ENCODE results near the gene UPK1A. TPM values are rescaled to one million over a fixed set of nuclear protein-coding genes. Genes with fewer than 3 reads are reported as not detected.

The UPK1A gene
- total RNA-seq = 89.8 TPM
- polyA plus RNA-seq = 81.8 TPM

DNA sequence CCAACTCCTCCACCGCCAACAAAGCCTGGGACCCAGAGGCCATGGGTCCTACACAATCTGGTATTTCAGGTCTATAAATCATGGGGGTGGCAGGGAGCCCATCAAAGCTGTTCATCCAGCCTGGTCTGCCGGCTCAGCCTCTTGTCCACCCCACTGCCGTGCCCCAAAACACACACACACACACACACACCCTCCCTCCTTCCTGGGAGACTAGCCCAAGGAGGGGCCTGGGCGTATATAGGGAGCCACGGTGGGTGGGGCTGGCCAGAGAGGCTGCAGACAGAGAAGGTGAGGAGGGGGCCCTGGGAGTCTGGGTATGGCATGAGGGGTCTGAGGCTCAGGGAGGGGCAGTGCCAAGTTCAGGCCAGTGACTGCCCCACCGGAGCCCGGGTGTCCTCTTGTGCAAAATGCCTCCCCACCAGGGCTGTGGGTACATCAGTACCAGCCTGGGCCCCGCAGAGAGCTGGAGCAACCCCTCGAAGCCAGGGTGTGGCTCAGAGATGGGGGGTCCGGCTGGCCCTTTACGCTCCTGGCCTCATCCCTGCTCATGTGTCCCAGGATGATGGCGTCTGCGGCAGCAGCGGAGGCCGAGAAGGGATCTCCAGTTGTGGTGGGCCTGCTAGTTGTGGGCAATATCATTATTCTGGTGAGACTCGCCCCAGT, at the start of gene UPK1A:
UPK1A (plus strand) TSS at position 267 of the 663 bp plus-strand sequence; CDS start at position 563, 296 bp downstream.
- WGBS = 62% methylated on average over 16 of the region's 16 CpGs
- DNase-seq (ENCODE audit: extremely low spot score) = peak; percentile 81
- Histone ChIP-seq H3K4me1 (ENCODE audit: insufficient read depth) (no peaks in the 10 kb centered on the region), H3K27ac (ENCODE audit: low read depth) (no peak within 1 kb of the TSS), H3K4me3 (ENCODE audit: low read depth, low read length) (no peak within 1 kb of the TSS), H3K36me3 (ENCODE audit: insufficient read depth) (peaks cover 2% of the 10 kb centered on the region)

DNA sequence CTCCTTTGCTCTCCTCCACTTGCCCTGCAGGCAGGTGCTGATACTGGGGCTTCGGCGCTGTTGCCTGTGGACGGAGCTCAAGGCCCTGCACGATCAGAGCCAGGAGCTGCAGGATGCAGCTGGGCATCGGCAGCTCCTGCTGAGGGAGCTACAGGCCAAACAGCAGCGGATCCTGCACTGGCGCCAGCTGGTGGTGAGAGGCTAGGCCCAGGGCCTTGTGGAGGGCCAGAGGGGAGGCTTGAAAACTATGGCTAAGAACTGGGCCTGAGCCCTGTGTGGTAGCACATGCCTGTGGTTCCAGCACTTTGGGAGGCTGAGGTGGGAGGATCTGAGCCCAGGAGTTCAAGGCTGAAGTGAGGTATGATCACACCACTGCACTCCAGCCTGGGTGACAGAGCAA, 47.5 kb upstream of the UPK1A start:
- H3K27ac ChIP-seq (ENCODE audit: low read depth) = no peak overlapping the region
- WGBS = 76% methylated on average over 7 of the region's 7 CpGs
- H3K4me3 ChIP-seq (ENCODE audit: low read depth, low read length) = no peak overlapping the region
- no peak for DNase-seq (ENCODE audit: extremely low spot score)
- no peaks in the 10 kb centered on the region for H3K4me1 ChIP-seq (ENCODE audit: insufficient read depth)
- no peaks in the 10 kb centered on the region for H3K36me3 ChIP-seq (ENCODE audit: insufficient read depth)

DNA sequence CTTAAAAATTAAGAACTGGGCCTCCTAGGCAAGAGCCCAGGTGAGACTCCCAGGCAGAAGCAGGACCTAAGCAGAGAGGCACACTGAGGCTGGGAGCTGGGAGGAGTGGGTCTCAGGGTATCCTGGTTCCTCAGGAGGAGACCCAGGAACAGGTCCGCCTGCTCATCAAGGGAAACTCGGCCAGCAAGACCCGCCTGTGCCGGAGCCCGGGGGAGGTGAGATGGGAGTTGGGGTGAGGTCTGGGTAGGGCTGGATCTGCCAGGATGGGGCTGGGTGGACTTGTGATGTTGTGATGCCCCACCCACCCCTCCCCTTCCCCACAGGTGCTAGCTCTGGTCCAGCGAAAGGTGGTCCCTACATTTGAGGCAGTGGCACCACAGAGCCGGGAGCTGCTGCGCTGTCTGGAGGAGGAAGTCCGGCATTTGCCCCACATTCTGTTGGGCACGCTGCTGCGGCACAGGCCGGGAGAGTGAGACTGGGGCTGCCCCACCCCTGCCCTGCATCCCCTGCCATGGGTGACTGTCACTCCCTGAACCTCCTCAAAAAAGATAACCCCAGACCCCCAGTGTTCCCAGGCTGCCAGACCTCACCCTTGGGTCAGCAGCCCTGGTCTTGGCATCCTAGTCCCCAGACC, 46.9 kb upstream of the UPK1A start:
- no peak for DNase-seq (ENCODE audit: extremely low spot score)
- Histone ChIP-seq H3K27ac (ENCODE audit: low read depth) (no peak overlapping the region), H3K4me1 (ENCODE audit: insufficient read depth) (no peaks in the 10 kb centered on the region), H3K36me3 (ENCODE audit: insufficient read depth) (no peaks in the 10 kb centered on the region), H3K4me3 (ENCODE audit: low read depth, low read length) (no peak overlapping the region)
- 93% methylated on average over 12 of the region's 12 CpGs for WGBS

DNA sequence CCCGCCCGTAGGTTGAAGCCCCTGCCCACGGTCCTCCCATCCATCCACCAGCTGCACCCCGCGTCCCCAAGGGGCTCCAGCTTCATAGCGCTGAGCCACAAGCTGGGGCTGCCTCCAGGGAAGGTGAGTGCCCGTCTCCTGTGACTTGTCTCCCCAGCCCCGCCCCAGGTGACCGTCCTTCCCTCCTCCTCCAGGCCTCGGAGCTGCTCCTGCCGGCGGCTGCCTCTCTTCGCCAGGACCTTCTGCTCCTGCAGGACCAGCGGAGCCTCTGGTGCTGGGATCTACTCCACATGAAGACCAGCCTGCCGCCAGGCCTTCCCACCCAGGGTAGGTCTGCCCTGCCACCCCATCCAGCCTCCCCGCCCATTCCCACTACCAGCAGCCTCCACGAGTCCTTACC, 46.3 kb upstream of the UPK1A start:
- H3K36me3 ChIP-seq (ENCODE audit: insufficient read depth) = no peaks in the 10 kb centered on the region
- WGBS = 91% methylated on average over 17 of the region's 17 CpGs
- H3K27ac ChIP-seq (ENCODE audit: low read depth) = no peak overlapping the region
- no peak overlapping the region for H3K4me3 ChIP-seq (ENCODE audit: low read depth, low read length)
- DNase-seq (ENCODE audit: extremely low spot score) = no peak
- no peaks in the 10 kb centered on the region for H3K4me1 ChIP-seq (ENCODE audit: insufficient read depth)

DNA sequence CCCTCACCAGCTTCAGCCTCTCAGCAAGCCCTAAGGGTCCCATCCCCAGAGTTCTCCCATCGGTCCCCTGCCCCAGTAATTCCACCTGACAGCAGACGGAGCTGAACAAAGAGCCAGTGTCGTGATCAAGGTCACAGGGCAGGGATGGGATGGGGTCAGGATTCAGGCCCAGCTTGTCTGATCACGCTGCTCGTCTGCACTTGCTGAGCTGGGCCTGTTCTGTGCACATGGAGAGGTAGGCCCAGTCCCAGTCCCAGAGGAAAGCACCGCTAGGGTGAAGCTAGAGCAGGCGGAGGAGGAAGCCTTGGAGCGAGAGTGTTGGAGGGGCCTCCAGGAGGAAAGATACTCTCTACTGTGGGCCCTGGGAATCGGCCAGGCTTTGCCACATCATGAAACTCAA, 44.6 kb upstream of the UPK1A start:
- no peaks in the 10 kb centered on the region for H3K4me1 ChIP-seq (ENCODE audit: insufficient read depth)
- WGBS = 95% methylated on average over 9 of the region's 9 CpGs
- H3K4me3 ChIP-seq (ENCODE audit: low read depth, low read length) = no peak overlapping the region
- no peaks in the 10 kb centered on the region for H3K36me3 ChIP-seq (ENCODE audit: insufficient read depth)
- H3K27ac ChIP-seq (ENCODE audit: low read depth) = no peak overlapping the region
- DNase-seq (ENCODE audit: extremely low spot score) = no peak

DNA sequence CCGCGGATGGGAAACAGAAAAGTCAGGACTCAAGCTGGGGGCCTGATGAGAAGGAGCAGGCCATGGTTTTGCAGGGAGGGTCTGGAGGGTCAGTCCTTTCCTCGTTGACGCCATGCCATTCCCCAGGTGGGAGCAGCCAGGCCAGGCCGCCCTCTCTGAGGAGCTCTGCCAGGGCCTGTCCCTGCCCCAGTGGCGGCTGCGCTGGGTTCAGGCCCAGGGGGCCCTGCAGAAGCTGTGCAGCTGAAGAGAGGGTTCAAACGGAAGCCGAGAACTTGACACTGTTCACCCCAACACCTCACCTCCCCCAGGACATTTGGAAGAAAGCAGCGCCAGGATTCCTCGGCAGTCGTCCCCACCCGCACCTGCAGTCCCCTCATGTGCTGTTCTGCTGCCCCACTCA, 43.6 kb upstream of the UPK1A start:
- 91% methylated on average over 13 of the region's 13 CpGs for WGBS
- no peak overlapping the region for H3K4me3 ChIP-seq (ENCODE audit: low read depth, low read length)
- no peak overlapping the region for H3K27ac ChIP-seq (ENCODE audit: low read depth)
- no peaks in the 10 kb centered on the region for H3K4me1 ChIP-seq (ENCODE audit: insufficient read depth)
- no peak for DNase-seq (ENCODE audit: extremely low spot score)
- H3K36me3 ChIP-seq (ENCODE audit: insufficient read depth) = no peaks in the 10 kb centered on the region

DNA sequence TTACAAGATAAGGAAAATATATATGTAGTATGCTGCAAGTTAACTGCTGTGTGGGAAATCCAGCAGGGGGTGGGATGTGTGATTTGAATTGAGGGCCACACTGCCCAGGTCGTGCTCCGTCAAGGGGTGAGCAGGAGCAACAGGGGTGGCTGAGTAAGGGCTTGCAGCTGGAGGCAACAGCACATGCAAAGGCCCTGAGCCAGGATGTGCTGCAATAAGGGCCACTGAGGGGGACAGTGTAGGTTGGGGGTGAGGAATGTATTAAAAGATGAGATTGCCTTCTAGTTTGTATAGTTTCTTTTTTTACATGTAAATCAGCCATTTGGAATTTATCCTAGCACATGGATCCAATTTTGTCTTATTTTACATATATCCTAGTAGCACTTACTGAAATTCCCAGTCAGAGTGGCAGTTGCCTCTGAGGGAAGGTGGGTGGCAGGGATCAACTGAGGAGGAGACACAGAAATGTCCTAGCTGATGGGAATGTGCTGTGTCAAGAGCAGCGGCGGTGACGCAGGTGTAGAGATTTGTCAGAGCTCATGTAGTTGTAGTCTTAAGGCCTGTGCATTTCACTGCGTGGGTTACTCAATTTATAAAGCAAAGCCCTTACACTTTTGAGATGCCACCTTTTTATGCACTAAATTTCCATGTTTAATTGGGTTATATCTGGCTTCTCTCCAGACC, 42.8 kb upstream of the UPK1A start:
- no peak for DNase-seq (ENCODE audit: extremely low spot score)
- Histone ChIP-seq H3K4me3 (ENCODE audit: low read depth, low read length) (no peak overlapping the region), H3K27ac (ENCODE audit: low read depth) (no peak overlapping the region), H3K36me3 (ENCODE audit: insufficient read depth) (no peaks in the 10 kb centered on the region), H3K4me1 (ENCODE audit: insufficient read depth) (no peaks in the 10 kb centered on the region)
- 89% methylated on average over 6 of the region's 6 CpGs for WGBS

DNA sequence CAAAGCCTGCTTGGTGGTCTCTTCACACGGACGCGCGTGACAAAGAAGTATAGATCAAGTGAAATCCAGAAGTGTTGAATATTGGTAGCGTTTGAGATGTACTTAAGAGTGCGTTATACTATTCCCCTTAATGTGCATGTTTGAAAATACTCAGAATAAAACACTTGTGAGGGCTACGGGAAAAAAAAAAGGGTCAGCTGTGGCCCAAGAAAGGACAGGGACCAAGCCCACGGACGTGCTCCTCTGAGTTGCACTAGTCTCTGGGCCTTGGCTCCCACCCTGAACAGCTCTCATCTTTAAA, 38.1 kb upstream of the UPK1A start:
- Histone ChIP-seq H3K36me3 (ENCODE audit: insufficient read depth) (no peaks in the 10 kb centered on the region), H3K4me3 (ENCODE audit: low read depth, low read length) (peak overlapping the region; percentile 52), H3K27ac (ENCODE audit: low read depth) (peak overlapping the region; percentile 90), H3K4me1 (ENCODE audit: insufficient read depth) (no peaks in the 10 kb centered on the region)
- DNase-seq (ENCODE audit: extremely low spot score) = no peak
- 7% methylated on average over 9 of the region's 9 CpGs for WGBS

DNA sequence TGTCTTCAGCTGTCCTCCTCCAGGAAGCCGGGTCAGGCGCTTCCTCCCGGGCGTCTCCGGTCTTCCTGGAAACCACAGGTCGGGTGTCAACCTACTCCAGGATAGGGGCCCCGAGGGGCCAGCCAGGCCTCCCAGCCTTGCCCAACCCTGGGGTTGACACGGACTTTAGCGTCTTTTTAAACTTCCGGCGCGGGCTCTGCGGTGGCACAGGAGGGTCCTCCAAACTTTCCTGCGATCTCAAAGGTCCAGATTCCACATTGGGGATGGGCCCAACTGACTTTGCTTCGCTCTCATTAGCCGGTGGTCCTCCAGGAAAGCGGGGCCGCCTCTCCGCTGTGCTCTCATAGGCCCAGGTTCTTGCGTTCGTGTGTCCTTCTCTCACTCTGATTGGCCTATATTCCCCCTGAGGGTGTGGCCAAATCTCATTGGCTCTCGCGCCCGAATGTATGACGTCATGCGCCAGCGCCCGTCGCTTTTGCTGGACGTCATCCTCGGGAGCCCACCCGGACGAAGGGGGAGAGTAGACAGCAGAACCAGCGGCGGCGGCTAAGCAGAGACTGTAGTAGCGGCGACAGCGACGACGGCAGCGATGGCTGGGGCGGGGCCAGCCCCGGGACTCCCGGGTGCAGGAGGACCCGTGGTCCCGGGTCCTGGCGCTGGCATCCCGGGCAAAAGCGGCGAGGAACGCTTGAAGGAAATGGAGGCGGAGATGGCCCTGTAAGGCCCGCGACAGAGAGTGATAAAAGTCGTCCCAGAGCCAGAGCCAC, 37.6 kb upstream of the UPK1A start, which contains the start of gene RBM42:
RBM42 (plus strand) TSS at position 472 of the 767 bp plus-strand sequence; CDS start at position 590, 118 bp downstream.
- H3K27ac ChIP-seq (ENCODE audit: low read depth) = peak within 1 kb of the TSS; percentile 90
- under 1% methylated on average over 56 of the region's 56 CpGs for WGBS

DNA sequence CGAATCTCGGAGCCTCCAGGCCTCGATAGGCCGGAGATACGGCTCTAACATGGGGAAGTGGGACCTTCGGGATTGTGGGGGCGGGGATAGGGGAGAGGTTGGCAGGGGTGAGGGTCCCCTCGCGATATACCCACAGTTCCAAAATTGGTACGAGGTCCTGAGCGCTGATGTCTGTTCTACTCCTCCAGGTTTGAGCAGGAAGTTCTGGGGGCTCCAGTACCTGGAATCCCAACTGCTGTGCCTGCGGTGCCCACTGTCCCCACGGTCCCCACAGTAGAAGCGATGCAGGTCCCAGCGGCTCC, 37.0 kb upstream of the UPK1A start:
- 6% methylated on average over 15 of the region's 15 CpGs for WGBS
- peak overlapping the region; percentile 87 for H3K27ac ChIP-seq (ENCODE audit: low read depth)

More for the DNA sequence above, 37.6 kb upstream of the UPK1A start, which contains the start of gene RBM42:
- Histone ChIP-seq H3K4me3 (ENCODE audit: low read depth, low read length) (peak within 1 kb of the TSS; percentile 77), H3K4me1 (ENCODE audit: insufficient read depth) (no peaks in the 10 kb centered on the region), H3K36me3 (ENCODE audit: insufficient read depth) (no peaks in the 10 kb centered on the region)
- DNase-seq (ENCODE audit: extremely low spot score) = peak; percentile 97

DNA sequence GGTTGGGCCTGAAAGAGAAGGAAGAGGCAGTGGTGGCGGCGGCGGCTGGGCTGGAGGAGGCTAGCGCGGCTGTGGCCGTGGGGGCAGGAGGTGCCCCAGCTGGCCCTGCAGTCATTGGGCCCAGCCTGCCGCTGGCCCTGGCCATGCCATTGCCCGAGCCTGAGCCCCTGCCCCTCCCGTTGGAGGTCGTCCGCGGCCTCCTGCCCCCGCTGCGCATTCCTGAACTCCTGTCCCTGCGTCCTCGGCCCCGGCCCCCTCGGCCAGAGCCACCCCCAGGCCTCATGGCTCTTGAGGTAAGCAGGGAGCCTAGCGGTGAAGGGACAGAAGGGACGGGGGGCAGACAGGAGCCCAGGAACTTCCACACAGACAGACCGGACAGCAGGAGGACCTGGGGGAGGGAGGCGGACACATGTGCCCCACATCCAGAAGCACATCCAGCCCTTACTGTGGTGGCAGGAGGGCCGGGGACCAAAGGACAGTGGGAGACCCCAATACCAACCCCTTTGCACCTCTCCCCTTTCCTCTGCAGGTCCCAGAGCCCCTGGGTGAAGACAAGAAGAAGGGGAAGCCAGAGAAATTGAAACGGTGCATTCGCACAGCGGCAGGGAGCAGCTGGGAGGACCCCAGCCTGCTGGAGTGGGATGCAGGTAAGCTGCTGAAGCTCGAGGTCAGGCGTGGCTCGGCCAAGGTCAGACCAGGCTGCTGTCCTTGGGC, 32.4 kb upstream of the UPK1A start:
- DNase-seq (ENCODE audit: extremely low spot score) = no peak
- Histone ChIP-seq H3K36me3 (ENCODE audit: insufficient read depth) (no peaks in the 10 kb centered on the region), H3K4me3 (ENCODE audit: low read depth, low read length) (no peak overlapping the region), H3K27ac (ENCODE audit: low read depth) (no peak overlapping the region), H3K4me1 (ENCODE audit: insufficient read depth) (no peaks in the 10 kb centered on the region)
- 92% methylated on average over 29 of the region's 29 CpGs for WGBS

More for the DNA sequence above, 37.0 kb upstream of the UPK1A start:
- Histone ChIP-seq H3K4me3 (ENCODE audit: low read depth, low read length) (peak overlapping the region; percentile 77), H3K4me1 (ENCODE audit: insufficient read depth) (no peaks in the 10 kb centered on the region), H3K36me3 (ENCODE audit: insufficient read depth) (no peaks in the 10 kb centered on the region)
- no peak for DNase-seq (ENCODE audit: extremely low spot score)

DNA sequence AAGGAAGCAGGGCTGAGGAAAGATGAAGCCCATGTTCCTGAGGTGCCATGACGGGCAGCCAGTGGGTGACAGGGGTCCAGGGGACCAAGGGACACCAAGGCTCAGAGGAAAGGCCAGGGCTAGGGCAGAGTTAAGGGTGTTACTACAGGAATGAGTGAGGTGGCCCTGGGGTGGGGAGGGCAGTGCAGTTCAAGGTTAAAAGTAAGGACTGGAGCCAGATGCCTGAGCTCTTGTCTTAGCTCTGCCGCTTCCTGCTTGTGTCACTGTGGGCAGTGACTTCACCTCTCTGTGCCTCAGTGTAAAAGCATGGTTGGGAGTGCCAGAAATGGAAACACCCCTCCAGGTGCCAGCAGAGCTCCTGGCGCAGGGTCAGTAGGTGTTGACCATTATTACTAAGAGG, 29.7 kb upstream of the UPK1A start:
- Histone ChIP-seq H3K4me1 (ENCODE audit: insufficient read depth) (no peaks in the 10 kb centered on the region), H3K27ac (ENCODE audit: low read depth) (no peak overlapping the region), H3K36me3 (ENCODE audit: insufficient read depth) (no peaks in the 10 kb centered on the region), H3K4me3 (ENCODE audit: low read depth, low read length) (no peak overlapping the region)
- DNase-seq (ENCODE audit: extremely low spot score) = no peak
- 64% methylated on average over 3 of the region's 3 CpGs for WGBS

DNA sequence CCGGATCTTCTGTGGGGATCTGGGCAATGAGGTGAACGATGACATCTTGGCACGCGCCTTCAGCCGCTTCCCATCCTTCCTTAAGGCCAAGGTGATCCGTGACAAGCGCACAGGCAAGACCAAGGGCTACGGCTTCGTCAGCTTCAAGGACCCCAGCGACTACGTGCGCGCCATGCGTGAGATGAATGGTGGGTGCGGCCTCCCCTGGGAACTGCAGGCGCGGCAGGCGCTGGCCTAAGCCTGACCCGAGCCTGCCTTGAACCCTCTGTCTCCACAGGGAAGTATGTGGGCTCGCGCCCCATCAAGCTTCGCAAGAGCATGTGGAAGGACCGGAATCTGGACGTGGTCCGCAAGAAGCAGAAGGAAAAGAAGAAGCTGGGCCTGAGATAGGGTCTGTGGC, 29.2 kb upstream of the UPK1A start:
- Histone ChIP-seq H3K4me1 (ENCODE audit: insufficient read depth) (no peaks in the 10 kb centered on the region), H3K36me3 (ENCODE audit: insufficient read depth) (no peaks in the 10 kb centered on the region), H3K27ac (ENCODE audit: low read depth) (no peak overlapping the region), H3K4me3 (ENCODE audit: low read depth, low read length) (no peak overlapping the region)
- WGBS = 90% methylated on average over 25 of the region's 25 CpGs
- no peak for DNase-seq (ENCODE audit: extremely low spot score)

All from urinary bladder (tissue), 4 donors.